ENCODE results near the gene CCDC91. TPM values are rescaled to one million over a fixed set of nuclear protein-coding genes. Genes with fewer than 3 reads are reported as not detected.

CCDC91 gene
- total and polyA plus RNA-seq, 9 of the 15 experiments (the other 6 are each of a cell fraction or from before 2014, with no cell fraction given), result 10.1 to 31.1 (median 26.3) TPM

- TF ChIP-seq ZNF318 (IDR thresholded peaks at IDR 0.05; ENCODE audit: borderline replicate concordance in 1 of 2, low read depth in 1 of 2), result no peak
- TF ChIP-seq SIRT6 (IDR thresholded peaks at IDR 0.05; ENCODE audit: low read depth, low read length), result no peak
- TF ChIP-seq ZNF408 (CRISPR knock-in tag; IDR thresholded peaks at IDR 0.05; ENCODE audit: low read depth), result no peak
- TF ChIP-seq CHD1 (IDR thresholded peaks at IDR 0.05; ENCODE audit: low read length), result peak; percentile 50
- TF ChIP-seq RERE (CRISPR knock-in tag; IDR thresholded peaks at IDR 0.05; ENCODE audit: borderline replicate concordance), result no peak
- TF ChIP-seq NBN (IDR thresholded peaks at IDR 0.05; ENCODE audit: low read depth), result no peak
- TF ChIP-seq SAFB (IDR thresholded peaks at IDR 0.05; ENCODE audit: borderline replicate concordance, low read depth, low read length), result peak; percentile 94
- TF ChIP-seq ZBTB49 (CRISPR knock-in tag; IDR thresholded peaks at IDR 0.05; ENCODE audit: borderline replicate concordance), result no peak
Observed at GRCh38 chr12:28190321-28191050, at the start of gene CCDC91 (continued).
